ENCODE results near the gene TRIM29. TPM values are rescaled to one million over a fixed set of nuclear protein-coding genes. Genes with fewer than 3 reads are reported as not detected.

Gene TRIM29
- total RNA-seq, 1 experiment from 2014 or later, result not detected

DNA sequence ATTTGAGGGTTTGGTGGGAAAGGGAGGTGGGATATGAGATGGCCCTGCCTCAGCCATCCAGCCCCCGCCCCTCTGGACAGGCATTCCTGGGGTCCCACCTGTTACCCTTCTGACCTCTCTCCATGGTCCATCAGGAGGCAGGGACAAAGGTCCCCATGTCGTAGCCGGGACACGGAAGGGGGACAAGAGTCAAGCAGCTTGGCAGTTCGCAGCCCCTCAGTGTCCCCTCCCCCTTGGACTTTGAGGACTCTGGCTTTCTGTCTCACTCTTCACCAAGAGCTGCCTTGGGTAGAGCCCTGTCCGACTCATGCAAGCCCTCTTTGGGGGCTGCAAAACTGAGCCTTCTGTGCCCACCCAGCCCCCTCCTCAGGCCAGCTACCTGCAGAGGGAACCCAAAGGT, 30.2 kb downstream of the TRIM29 start:
- no peaks in the 10 kb centered on the region for H3K4me1 ChIP-seq
- no peak for DNase-seq
- H3K4me3 ChIP-seq, result no peak overlapping the region
- H3K27ac ChIP-seq, result no peak overlapping the region
- no peaks in the 10 kb centered on the region for H3K36me3 ChIP-seq
- no peaks in the 10 kb centered on the region for H3K27me3 ChIP-seq
- no peaks in the 10 kb centered on the region for H3K9me3 ChIP-seq (replicated peaks)

DNA sequence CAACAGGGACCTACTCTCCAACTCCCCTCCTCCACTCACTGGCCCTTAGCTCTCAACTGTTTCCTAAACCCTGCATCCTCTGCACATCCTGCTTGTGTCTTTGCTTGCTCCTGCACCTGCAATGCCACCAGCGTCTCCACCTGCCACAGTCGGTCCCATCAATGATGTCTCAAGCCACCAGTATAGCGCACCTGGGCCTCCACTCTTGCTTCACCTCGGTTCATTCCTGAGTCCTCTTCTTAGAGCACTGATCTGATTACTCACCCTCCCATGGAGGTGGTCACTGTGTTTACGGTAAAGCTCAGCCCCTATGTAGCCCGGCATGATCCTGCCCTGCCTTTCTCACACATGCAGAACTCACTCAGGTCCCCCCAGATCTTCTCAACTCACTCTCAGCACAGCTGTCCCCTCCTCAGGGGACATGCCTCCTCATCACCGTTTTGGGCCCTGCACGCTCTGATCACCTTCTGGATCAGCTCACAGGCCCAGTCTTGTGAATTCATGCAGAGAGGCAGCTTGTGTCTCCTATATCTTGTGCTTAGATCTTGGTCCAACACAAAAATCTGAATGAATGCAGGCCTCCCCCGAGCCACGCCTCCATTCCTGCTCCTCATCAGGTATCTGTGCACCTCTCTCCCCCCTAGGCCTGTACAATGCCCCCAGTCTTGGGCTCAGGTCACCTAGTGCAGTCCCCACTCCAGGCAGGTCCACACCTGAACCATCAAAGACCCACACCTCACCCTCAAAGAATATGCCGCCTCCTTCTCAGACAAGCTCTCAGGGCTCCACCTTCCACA, 31.4 kb downstream of the TRIM29 start:
- no peak for DNase-seq
- no peaks in the 10 kb centered on the region for H3K4me1 ChIP-seq
- no peak overlapping the region for H3K4me3 ChIP-seq
- H3K36me3 ChIP-seq, result no peaks in the 10 kb centered on the region
- no peak overlapping the region for H3K27ac ChIP-seq
- no peaks in the 10 kb centered on the region for H3K9me3 ChIP-seq (replicated peaks)
- H3K27me3 ChIP-seq, result no peaks in the 10 kb centered on the region

DNA sequence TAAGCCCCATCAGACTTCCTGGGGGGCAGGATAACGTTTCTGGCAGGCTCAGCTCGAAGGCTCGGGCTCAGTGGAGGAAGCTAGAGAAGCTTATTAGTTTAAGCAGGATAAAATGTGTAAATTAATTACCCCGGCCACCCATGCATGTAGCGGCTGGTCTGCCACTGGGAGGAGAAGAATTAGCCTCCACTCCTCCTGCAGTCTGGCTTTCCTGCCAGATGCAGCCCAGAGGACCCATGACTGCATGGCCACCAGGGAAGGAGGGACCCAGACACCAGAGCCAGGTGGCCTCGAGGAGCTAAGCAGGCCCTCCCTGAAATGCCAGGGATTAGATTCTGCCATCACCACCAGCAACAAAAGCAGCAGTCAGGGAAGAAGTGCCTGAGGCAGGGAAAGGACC, 32.3 kb downstream of the TRIM29 start:
- Histone ChIP-seq H3K36me3 (no peaks in the 10 kb centered on the region), H3K4me3 (no peak overlapping the region), H3K4me1 (no peaks in the 10 kb centered on the region), H3K27me3 (no peaks in the 10 kb centered on the region), H3K9me3 (replicated peaks) (no peaks in the 10 kb centered on the region), H3K27ac (no peak overlapping the region)
- no peak for DNase-seq

DNA sequence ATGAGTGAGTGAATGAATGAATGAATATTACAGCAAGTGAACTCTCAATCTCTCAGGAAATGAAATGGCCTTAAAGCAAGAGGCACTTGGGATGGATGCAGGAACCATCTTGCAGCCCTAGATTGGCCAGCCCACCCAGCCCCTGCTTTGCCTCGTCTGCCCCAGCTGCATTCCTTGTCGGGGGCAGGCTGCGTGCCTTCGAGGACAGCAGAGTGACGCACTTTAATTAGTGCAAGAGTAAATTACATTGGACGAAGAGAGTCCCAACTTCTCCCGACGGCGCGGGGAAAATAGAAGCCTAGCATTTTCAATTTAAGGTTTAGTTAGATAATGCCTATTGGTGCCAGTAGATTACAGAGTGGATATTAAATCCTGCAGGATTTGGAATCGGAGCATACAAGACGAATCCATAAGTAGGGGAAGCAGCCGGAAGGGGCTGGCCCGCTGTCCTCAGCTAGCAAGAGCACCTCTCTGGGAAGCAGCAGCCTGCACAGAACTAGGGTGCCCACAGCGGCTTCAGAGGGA, 33.8 kb downstream of the TRIM29 start:
- Histone ChIP-seq H3K4me1 (no peaks in the 10 kb centered on the region), H3K27me3 (no peaks in the 10 kb centered on the region), H3K36me3 (no peaks in the 10 kb centered on the region), H3K27ac (no peak overlapping the region), H3K4me3 (no peak overlapping the region), H3K9me3 (replicated peaks) (no peaks in the 10 kb centered on the region)
- no peak for DNase-seq

DNA sequence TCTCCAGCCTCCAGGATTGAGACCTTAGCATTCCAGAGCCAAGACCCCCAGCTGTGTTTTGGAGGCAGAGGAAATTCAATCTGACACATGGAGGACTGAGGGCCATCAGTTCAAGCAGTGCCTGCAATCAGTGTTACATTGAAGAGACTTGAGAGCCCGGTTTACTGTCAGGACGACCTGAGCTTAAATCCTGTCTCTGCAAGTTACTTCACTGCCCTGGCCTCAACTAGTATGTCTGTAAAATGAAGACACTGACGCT, 35.1 kb downstream of the TRIM29 start:
- DNase-seq, result no peak
- H3K27ac ChIP-seq, result no peak overlapping the region
- H3K27me3 ChIP-seq, result no peaks in the 10 kb centered on the region
- H3K4me1 ChIP-seq, result no peaks in the 10 kb centered on the region
- no peaks in the 10 kb centered on the region for H3K9me3 ChIP-seq (replicated peaks)
- no peaks in the 10 kb centered on the region for H3K36me3 ChIP-seq
- no peak overlapping the region for H3K4me3 ChIP-seq

DNA sequence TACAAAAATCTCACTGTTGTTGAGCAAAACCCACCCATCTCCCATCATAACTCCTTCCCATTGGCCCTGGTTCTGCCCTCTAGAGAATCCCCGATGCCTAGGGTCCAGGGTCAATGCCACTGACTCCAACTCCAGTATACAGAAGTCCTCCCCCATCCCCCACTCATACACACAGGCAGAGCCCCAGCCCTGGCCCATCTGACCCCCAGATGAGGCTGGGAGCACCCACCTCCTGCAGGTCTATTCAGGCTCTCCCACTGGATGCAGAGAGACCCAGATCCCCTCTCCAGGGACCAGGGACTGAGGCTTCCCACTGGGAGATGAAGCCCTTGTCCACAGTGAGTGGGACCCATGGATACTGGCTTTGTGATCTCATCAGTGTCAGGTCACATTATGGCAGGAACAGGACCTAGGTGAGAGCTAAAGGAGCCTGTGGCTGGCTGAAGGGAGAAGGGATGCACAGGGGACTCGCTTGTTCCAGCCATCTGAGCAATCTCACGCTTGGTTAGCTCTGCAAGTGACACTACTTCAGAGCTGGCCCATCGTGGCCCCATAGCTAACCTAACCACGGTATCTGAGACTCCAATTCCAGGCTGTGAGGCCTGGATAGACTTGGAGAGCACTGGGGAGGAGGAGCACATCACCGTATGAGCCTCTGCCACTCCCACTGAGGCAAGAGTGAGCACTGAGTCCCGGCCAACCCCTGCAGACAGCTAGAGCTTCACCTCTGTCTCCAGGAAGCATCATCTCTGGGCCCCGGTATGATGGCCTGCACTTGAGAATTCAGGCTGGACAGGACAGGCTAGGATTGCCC, 35.7 kb downstream of the TRIM29 start:
- H3K27ac ChIP-seq, result no peak overlapping the region
- no peak overlapping the region for H3K4me3 ChIP-seq
- H3K9me3 ChIP-seq (replicated peaks), result no peaks in the 10 kb centered on the region
- no peaks in the 10 kb centered on the region for H3K36me3 ChIP-seq
- H3K4me1 ChIP-seq, result no peaks in the 10 kb centered on the region
- H3K27me3 ChIP-seq, result no peaks in the 10 kb centered on the region
- DNase-seq, result no peak

DNA sequence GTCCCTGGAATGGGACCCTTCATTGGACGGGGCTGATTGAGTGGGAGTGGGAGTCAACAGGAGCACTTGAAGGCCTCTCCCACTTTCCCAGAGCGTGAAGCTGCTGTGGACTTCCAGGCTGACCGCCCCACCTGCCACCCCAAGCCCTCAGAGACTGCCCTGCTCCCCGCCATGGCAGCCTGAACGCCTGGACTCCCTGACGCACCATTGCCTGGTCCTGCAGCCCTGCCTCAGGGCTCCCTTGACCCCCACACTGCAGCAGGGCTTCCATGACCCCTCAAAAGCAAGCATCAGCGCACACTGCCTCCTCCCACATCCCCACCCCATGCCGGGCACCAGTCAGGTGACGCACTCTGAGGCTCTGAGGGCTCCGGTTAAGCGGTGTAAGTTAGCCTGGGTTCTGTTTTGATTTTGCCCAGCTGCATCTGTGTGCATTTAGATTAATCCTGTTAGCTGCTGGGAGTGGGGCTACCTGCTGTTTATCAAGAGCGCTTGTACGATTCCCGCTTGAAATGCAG, 39.4 kb downstream of the TRIM29 start:
- Histone ChIP-seq H3K4me3 (no peak overlapping the region), H3K27ac (no peak overlapping the region), H3K36me3 (no peaks in the 10 kb centered on the region), H3K27me3 (0 out of 2 replicates have a peak, but pooled peaks cover 5% of the 10 kb centered on the region), H3K9me3 (replicated peaks) (no peaks in the 10 kb centered on the region), H3K4me1 (no peaks in the 10 kb centered on the region)
- DNase-seq, result no peak

DNA sequence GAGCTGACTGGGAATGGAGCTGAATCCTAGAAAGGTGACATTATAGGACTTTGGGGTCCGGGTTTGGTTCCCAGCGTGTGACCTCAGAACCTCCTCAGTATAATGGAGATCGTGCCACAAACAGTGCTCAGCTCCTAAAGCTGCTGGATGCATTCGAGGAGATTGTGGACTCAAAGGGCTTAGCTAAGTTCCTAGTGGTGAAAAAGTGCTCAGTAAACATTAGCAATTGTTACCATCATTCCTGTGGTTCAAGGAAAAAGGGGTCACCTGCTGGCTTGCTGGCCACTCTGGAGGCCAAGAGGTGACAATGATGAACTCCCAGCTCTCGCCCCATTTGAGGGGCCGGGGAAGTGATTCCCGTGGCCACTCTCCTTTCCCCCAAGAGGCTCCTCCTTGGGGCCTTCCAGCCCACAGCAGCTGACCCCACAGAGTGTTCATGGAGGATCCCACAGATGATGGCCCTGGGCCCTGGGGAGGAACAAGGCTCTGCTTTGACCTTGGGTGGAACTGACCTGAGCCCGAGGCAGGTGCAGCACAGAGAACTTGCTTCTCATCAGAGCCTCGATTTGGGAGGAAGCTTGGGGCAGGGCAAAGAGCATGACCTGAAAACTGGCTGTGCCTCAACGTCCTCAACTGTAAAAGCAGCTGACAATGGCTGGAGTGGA, 40.1 kb downstream of the TRIM29 start:
- Histone ChIP-seq H3K27me3 (0 out of 2 replicates have a peak, but pooled peaks cover 5% of the 10 kb centered on the region), H3K9me3 (replicated peaks) (no peaks in the 10 kb centered on the region), H3K4me1 (no peaks in the 10 kb centered on the region), H3K36me3 (no peaks in the 10 kb centered on the region), H3K4me3 (no peak overlapping the region), H3K27ac (no peak overlapping the region)
- no peak for DNase-seq

DNA sequence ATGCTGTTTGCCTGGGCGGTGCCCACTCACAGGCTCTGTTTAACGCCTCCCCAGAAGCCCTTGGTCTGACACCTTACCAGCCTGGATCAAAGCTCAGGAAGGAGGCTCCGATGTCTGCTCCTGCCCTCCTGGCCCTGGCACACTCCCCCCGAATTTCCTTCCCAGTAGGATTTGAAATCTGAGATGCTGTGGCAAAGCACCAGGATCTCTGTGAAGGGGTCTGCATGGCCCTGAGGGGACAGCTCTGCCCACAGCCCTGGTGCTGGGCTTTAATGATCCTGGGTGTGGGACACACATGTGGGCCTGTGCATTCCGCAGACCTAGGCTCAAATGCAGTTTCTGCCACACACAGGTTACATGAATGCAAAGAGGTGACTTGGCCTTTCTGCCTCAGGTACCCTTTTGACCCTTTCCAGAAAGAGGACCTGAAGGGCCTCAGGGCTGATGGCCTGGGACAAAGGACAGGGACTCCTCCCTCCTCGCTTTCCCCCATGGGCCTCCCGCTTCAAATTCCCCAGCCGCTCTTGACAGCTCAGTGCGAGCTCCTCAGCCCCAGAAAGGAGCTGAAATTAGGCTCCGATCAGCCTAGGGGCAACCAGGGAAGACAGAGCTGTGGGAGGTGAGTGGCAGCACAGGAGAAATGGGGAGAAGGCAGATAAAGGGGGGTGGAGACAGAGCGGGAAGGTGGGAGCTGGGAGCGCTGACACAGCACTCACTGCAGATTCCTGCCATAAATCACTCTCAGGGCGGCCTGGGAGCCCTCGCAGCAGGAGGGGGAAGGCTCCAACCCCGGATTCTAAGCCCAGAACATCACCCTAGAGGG, 41.3 kb downstream of the TRIM29 start:
- Histone ChIP-seq H3K4me3 (no peak overlapping the region), H3K36me3 (no peaks in the 10 kb centered on the region), H3K4me1 (no peaks in the 10 kb centered on the region), H3K27ac (no peak overlapping the region), H3K27me3 (0 out of 2 replicates have a peak, but pooled peaks cover 5% of the 10 kb centered on the region), H3K9me3 (replicated peaks) (no peaks in the 10 kb centered on the region)
- DNase-seq, result no peak

DNA sequence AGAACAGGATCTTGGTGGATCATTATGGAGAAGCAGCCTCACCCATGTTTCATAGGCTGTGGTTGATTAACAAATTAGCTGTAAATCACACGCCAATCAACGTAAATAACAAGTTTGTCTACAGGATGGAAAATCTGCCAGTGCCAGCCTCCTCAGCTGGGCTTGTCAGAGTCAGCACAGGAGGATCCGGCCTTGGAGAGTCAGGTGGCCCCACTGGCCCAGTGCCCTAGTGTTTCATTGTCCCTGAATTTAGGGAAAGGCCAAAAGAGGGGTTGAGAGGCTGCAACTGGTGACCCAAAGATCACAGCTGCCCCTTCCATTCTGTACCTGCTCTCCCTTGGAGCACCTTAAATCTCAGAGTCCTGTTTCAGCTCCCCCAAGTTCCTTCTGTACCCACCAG, 42.4 kb downstream of the TRIM29 start:
- Histone ChIP-seq H3K4me1 (no peaks in the 10 kb centered on the region), H3K9me3 (replicated peaks) (no peaks in the 10 kb centered on the region), H3K27ac (no peak overlapping the region), H3K4me3 (no peak overlapping the region), H3K27me3 (0 out of 2 replicates have a peak, but pooled peaks cover 5% of the 10 kb centered on the region), H3K36me3 (no peaks in the 10 kb centered on the region)
- no peak for DNase-seq

DNA sequence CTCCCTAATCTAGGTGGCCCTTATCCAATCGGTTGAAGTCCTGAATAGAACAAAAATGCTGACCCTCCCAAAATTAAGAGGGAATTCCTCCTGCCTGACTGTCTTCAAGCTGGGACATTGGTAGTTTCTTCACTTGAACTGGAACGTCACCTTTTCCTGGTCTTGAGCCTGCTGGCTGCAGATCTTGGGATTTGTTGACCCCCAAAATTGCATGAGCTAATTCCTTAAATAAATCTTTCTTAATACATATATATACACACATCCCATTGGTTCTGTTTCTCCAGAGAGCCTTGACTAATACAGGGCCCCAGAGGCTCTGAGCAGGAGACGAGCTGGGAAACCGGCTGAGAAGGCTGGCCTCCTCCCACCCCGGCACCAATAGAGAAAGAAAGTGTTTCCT, 46.2 kb downstream of the TRIM29 start:
- Histone ChIP-seq H3K27me3 (0 out of 2 replicates have a peak, but pooled peaks cover 2% of the 10 kb centered on the region), H3K9me3 (replicated peaks) (no peaks in the 10 kb centered on the region), H3K4me1 (no peaks in the 10 kb centered on the region), H3K4me3 (no peak overlapping the region), H3K36me3 (no peaks in the 10 kb centered on the region), H3K27ac (no peak overlapping the region)
- DNase-seq, result no peak

DNA sequence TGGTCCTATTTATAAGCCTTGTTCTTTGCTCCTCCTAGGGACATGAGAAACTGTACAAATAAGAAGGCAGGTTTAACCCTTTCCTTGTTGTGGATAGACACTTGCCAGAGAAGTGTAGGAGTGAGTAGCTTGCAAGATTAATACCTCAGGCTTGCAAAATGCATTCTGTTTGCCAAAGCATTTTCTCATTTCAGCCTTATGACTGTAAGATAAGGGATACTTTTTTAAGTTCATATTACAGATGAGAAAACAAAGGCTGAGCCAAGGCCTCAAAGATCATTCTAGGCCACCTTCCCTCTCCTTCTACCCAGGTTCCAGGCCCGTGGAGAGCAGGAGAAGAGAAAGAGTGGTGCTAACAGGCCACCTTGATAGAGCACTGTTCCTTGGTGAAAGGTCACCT, 46.8 kb downstream of the TRIM29 start:
- Histone ChIP-seq H3K36me3 (no peaks in the 10 kb centered on the region), H3K4me3 (no peak overlapping the region), H3K4me1 (no peaks in the 10 kb centered on the region), H3K27me3 (no peaks in the 10 kb centered on the region), H3K9me3 (replicated peaks) (no peaks in the 10 kb centered on the region), H3K27ac (no peak overlapping the region)
- DNase-seq, result no peak

DNA sequence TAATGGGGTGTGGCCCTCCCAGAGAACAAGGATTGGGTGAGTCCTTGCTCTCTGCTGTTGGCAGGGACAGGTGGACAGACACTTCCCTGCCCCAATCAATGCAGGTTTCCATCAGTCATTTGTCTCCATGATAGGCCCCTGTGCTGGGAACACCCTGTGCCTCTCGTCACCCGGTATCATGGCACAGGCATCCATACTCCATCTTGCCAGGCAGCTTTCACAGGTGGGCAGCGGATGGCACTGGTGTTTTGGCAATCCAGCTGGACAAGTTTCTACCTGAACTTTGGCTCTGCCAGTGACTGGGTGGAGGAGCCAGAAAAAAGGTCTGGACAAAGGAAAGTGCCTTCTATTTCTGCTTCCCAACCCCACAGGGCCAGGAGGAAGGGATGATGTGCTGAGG, 47.5 kb downstream of the TRIM29 start:
- H3K4me1 ChIP-seq, result no peaks in the 10 kb centered on the region

More for the DNA sequence above, 47.5 kb downstream of the TRIM29 start:
- DNase-seq, result no peak
- Histone ChIP-seq H3K4me3 (no peak overlapping the region), H3K27ac (no peak overlapping the region), H3K27me3 (no peaks in the 10 kb centered on the region), H3K36me3 (no peaks in the 10 kb centered on the region), H3K9me3 (replicated peaks) (no peaks in the 10 kb centered on the region)
